Keratinocyte (primary cell): ENCODE data around the gene CSNK2A1. TPM values are rescaled to one million over a fixed set of nuclear protein-coding genes. Genes with fewer than 3 reads are reported as not detected.

ENCODE experiments used
- DNase-seq: peaks from one replicate; pipeline ENCODE4 v3.0.0-alpha.2; 2011; ENCODE audit warnings: low read depth, missing footprints, low spot score
- FAIRE-seq: peaks from 2 replicates; lab custom pipeline; 2011; peaks lifted over from hg19 to GRCh38; lab: Jason Lieb, UNC
- H2AFZ ChIP-seq: 2 replicates; pipeline ENCODE4 v1.6.0; 2012; ENCODE audit warnings: low read length, control low read depth, inconsistent platforms; ENCODE audit not compliant: control insufficient read depth
- H3K27ac ChIP-seq: 2 replicates; pipeline ENCODE4 v1.5.1; 2011; ENCODE audit warnings: low read length; ENCODE audit not compliant: control insufficient read depth, insufficient read depth
- H3K27me3 ChIP-seq: 3 replicates; pipeline ENCODE4 v1.6.0; 2011; ENCODE audit warnings: low read length; ENCODE audit not compliant: control insufficient read depth, insufficient read depth; ENCODE audit errors: extremely low read depth
- H3K36me3 ChIP-seq, 2 experiments: 2 replicates in 1 of 2; 3 replicates in 1 of 2; pipeline ENCODE4 v1.5.1; 2011; ENCODE audit warnings: low read length in 2 of 2, mild to moderate bottlenecking in 1 of 2; ENCODE audit not compliant: control insufficient read depth in 2 of 2, insufficient read depth in 2 of 2; ENCODE audit errors: extremely low read depth in 1 of 2
- H3K4me1 ChIP-seq: 3 replicates; pipeline ENCODE4 v1.5.1; 2011; ENCODE audit warnings: low read length; ENCODE audit not compliant: control insufficient read depth, insufficient read depth; ENCODE audit errors: extremely low read depth
- H3K4me2 ChIP-seq: 3 replicates; pipeline ENCODE4 v1.6.0; 2011; ENCODE audit warnings: low read depth, low read length; ENCODE audit not compliant: control insufficient read depth, insufficient read depth; ENCODE audit errors: extremely low read depth
- H3K4me3 ChIP-seq, 3 experiments: fragments of 200-600 bp in 1 of 3; sonication (generic) in 1 of 3; 2 replicates in 2 of 3; 3 replicates in 1 of 3; pipeline ENCODE4 v1.5.1; 2011 to 2016; ENCODE audit warnings: low read length in 3 of 3, mild to moderate bottlenecking in 3 of 3, control low read depth in 2 of 3, inconsistent platforms in 1 of 3, low read depth in 1 of 3, mixed read lengths in 1 of 3, mixed run types in 1 of 3, moderate library complexity in 1 of 3; ENCODE audit not compliant: control insufficient read depth in 2 of 3, insufficient read depth in 2 of 3; ENCODE audit errors: extremely low read depth in 1 of 3
- H3K79me2 ChIP-seq: 2 replicates; pipeline ENCODE4 v1.6.0; 2012; ENCODE audit warnings: low read length; ENCODE audit not compliant: control insufficient read depth, insufficient read depth
- H3K9ac ChIP-seq: 3 replicates; pipeline ENCODE4 v1.6.0; 2011; ENCODE audit warnings: low read length; ENCODE audit not compliant: control insufficient read depth, insufficient read depth; ENCODE audit errors: extremely low read depth
- H3K9me1 ChIP-seq: 3 replicates; pipeline ENCODE4 v1.6.0; 2011; ENCODE audit warnings: low read length; ENCODE audit not compliant: control insufficient read depth, insufficient read depth; ENCODE audit errors: extremely low read depth
- H3K9me3 ChIP-seq: 2 replicates; pipeline ENCODE4 v1.5.1; 2012; ENCODE audit warnings: low read depth, low read length; ENCODE audit not compliant: control insufficient read depth
- H4K20me1 ChIP-seq: 3 replicates; pipeline ENCODE4 v1.6.0; 2011; ENCODE audit warnings: low read length; ENCODE audit not compliant: control insufficient read depth, insufficient read depth; ENCODE audit errors: extremely low read depth
- EZH2 ChIP-seq: IDR thresholded peaks from one replicate; pipeline ENCODE4 v1.6.1; 2012; ENCODE audit warnings: inconsistent platforms, mild to moderate bottlenecking, low read length, moderate library complexity
- dilution Hi-C: fragments of 300-500 bp; cut with MboI; formaldehyde crosslinking; loops from one replicate; pipeline ENCODE4 v1.7.0; 2020; ENCODE audit warnings: low sequenced_read_pairs; ENCODE audit not compliant: extremely low pct_ligation_motif_present
- polyA plus RNA-seq, 5 experiments: library from polyadenylated mRNA; depleted of rRNA in 3 of 5; stranded (reverse) in 3 of 5; stranded (forward) in 1 of 5; unstranded in 1 of 5; fragments of >200 nt; gene quantifications; 1 replicate in 1 of 5; 2 replicates in 3 of 5; 3 replicates in 1 of 5; pipeline versions ENCODE4 v1.2.1 to v1.2.3, GENCODE V29; 2011 to 2012; ENCODE audit warnings: missing spikeins in 2 of 5, low read depth in 1 of 5, low replicate concordance in 1 of 5
- TF ChIP-seq, protein P1 (sequence below), 3 experiments: IDR thresholded peaks in 1 of 3; conservative IDR thresholded peaks in 1 of 3; optimal IDR thresholded peaks in 1 of 3; 2 replicates in 2 of 3; 3 replicates in 1 of 3; pipeline versions ENCODE3 to v1.5.1; 2011; ENCODE audit warnings: low read length in 3 of 3, mild to moderate bottlenecking in 3 of 3, moderate library complexity in 2 of 3, control low read depth in 1 of 3, inconsistent platforms in 1 of 3; ENCODE audit not compliant: insufficient read depth in 2 of 3; ENCODE audit errors: extremely low read depth in 1 of 3

The CSNK2A1 gene
- polyA plus RNA-seq, 1 donor (not counting 4 experiments of a cell fraction or from before 2014, with no cell fraction given), result 122 TPM

GRCh38 chr20:430091-430999, 113.2 kb downstream of the CSNK2A1 start:
- Histone ChIP-seq H3K9me3 (no peaks in the 10 kb centered on the region), H3K9ac (no peak overlapping the region), H3K27me3 (no peaks in the 10 kb centered on the region), H3K27ac (no peak overlapping the region), H4K20me1 (peaks cover 4% of the 10 kb centered on the region), H3K4me3 (no peak overlapping the region), H3K79me2 (no peaks in the 10 kb centered on the region), H3K4me2 (no peak overlapping the region), H3K36me3 (peaks cover 36 to 51% of the 10 kb centered on the region in 2 experiments), H3K4me1 (peaks cover 5% of the 10 kb centered on the region), H3K9me1 (no peaks in the 10 kb centered on the region), H2AFZ (no peak overlapping the region)
- dilution Hi-C loops, result no loop called here
- TF ChIP-seq EZH2, result no peak
- TF ChIP-seq, protein P1, sequence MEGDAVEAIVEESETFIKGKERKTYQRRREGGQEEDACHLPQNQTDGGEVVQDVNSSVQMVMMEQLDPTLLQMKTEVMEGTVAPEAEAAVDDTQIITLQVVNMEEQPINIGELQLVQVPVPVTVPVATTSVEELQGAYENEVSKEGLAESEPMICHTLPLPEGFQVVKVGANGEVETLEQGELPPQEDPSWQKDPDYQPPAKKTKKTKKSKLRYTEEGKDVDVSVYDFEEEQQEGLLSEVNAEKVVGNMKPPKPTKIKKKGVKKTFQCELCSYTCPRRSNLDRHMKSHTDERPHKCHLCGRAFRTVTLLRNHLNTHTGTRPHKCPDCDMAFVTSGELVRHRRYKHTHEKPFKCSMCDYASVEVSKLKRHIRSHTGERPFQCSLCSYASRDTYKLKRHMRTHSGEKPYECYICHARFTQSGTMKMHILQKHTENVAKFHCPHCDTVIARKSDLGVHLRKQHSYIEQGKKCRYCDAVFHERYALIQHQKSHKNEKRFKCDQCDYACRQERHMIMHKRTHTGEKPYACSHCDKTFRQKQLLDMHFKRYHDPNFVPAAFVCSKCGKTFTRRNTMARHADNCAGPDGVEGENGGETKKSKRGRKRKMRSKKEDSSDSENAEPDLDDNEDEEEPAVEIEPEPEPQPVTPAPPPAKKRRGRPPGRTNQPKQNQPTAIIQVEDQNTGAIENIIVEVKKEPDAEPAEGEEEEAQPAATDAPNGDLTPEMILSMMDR (optimal IDR thresholded peaks at IDR 0.05 in 1 of 3, IDR thresholded peaks at IDR 0.05 in 1 of 3, conservative IDR thresholded peaks at IDR 0.05 in 1 of 3; ENCODE audit: extremely low read depth in 1 of 3, insufficient read depth in 2 of 3, low read length in 3 of 3), result no peak
- DNase-seq (no peak), FAIRE-seq (no peak)

GRCh38 chr20:428658-429200, 114.9 kb downstream of the CSNK2A1 start:
- no peaks in the 10 kb centered on the region for H3K79me2 ChIP-seq
- no peaks in the 10 kb centered on the region for H3K9me3 ChIP-seq
- H3K9ac ChIP-seq, result no peak overlapping the region
- H3K4me3 ChIP-seq, result no peak overlapping the region
- dilution Hi-C loops, result no loop called here
- no peaks in the 10 kb centered on the region for H3K27me3 ChIP-seq
- H3K36me3 ChIP-seq, result peaks cover 41 to 66% of the 10 kb centered on the region in 2 experiments
- FAIRE-seq (no peak), DNase-seq (no peak)
- TF ChIP-seq, protein P1 (optimal IDR thresholded peaks at IDR 0.05 in 1 of 3, IDR thresholded peaks at IDR 0.05 in 1 of 3, conservative IDR thresholded peaks at IDR 0.05 in 1 of 3; ENCODE audit: extremely low read depth in 1 of 3, insufficient read depth in 2 of 3, low read length in 3 of 3), result no peak
- TF ChIP-seq EZH2, result no peak
- H3K9me1 ChIP-seq, result no peaks in the 10 kb centered on the region
- peaks cover 3% of the 10 kb centered on the region for H3K4me1 ChIP-seq
- H3K4me2 ChIP-seq, result no peak overlapping the region
- peaks cover 7% of the 10 kb centered on the region for H4K20me1 ChIP-seq
- no peak overlapping the region for H2AFZ ChIP-seq
- no peak overlapping the region for H3K27ac ChIP-seq
